Mesodermal cell (in vitro differentiated cells): ENCODE data around the gene PCDHA7.
"Not testable (repeated sequence)": the region's sequence is repeated elsewhere in the genome, so short reads cannot be mapped to it uniquely, and the experiment has no call there.

Source experiments
- H3K27ac ChIP-seq: 2 replicates; pipeline ENCODE4 v1.7.0; 2013; ENCODE audit warnings: mild to moderate bottlenecking, low read depth, low read length, moderate library complexity; ENCODE audit not compliant: severe bottlenecking
- H3K36me3 ChIP-seq: 2 replicates; pipeline ENCODE4 v1.7.1; 2013; ENCODE audit warnings: mild to moderate bottlenecking, low read length, moderate library complexity; ENCODE audit not compliant: control insufficient read depth, insufficient read depth
- H3K4me1 ChIP-seq: one replicate; pipeline ENCODE4 v1.7.1; 2013; ENCODE audit warnings: mild to moderate bottlenecking, low read length; ENCODE audit not compliant: insufficient read depth, control insufficient read depth, poor library complexity, severe bottlenecking
- H3K4me3 ChIP-seq: 2 replicates; pipeline ENCODE4 v1.7.0; 2013; ENCODE audit warnings: low read length, control low read depth, mild to moderate bottlenecking; ENCODE audit not compliant: insufficient read depth, poor library complexity, severe bottlenecking; ENCODE audit errors: extremely low read depth
- H3K9me3 ChIP-seq: 2 replicates; pipeline ENCODE4 v1.7.1; 2013; ENCODE audit warnings: mild to moderate bottlenecking, low read length, moderate library complexity; ENCODE audit not compliant: control insufficient read depth
- WGBS, 2 experiments: methylation state at CpG; one replicate each; pipeline ENCODE4 v1.1.5; 2013; ENCODE audit warnings: missing lambda C conversion rate in 2 of 2; ENCODE audit not compliant: insufficient coverage in 2 of 2; 5-methylcytosine and 5-hydroxymethylcytosine counted together

The PCDHA7 gene

GRCh38 chr5:140870221-140871201 lies 36.4 kb downstream of the PCDHA7 start:
- Histone ChIP-seq H3K9me3 (peaks cover 12% of the 10 kb centered on the region), H3K4me3 (no peak overlapping the region), H3K4me1 (no peaks in the 10 kb centered on the region), H3K27ac (no peak overlapping the region), H3K36me3 (no peaks in the 10 kb centered on the region)
- 96 to 98% methylated on average over 100 to 114 of the region's 114 CpGs for WGBS, 2 experiments

DNA sequence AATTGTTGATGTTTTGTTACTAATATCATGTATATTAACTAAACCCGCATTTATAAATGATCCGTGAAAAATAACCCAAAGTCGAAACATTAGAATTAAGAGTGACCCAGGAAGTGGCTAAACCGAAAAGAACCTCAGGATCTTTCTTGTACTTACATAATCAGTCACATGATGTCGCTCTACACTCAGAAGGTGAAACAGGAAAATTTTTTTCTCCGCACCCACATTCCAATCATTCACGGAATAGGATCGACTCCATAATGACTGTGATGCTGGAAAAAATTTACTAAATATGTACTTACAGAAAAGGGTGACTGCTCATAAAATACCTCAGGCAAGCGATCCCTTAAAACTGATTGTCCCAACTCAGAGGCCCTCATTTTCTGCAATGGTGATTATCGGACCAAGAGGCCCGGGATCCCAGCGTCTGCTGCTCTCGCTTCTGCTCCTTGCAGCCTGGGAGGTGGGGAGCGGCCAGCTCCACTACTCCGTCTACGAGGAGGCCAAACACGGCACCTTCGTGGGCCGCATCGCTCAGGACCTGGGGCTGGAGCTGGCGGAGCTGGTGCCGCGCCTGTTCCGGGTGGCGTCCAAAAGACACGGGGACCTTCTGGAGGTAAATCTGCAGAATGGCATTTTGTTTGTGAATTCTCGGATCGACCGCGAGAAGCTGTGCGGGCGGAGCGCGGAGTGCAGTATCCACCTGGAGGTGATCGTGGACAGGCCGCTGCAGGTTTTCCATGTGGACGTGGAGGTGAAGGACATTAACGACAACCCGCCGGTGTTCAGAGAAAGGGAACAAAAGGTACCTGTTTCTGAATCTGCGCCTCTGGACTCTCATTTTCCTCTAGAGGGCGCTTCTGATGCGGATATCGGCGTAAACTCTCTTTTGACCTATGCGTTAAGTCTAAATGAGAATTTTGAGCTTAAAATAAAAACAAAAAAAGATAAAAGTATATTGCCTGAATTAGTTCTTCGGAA lies 41.3 kb downstream of the PCDHA7 start, which contains the start of gene PCDHA12:
Gene PCDHA12, plus strand, starts transcription at position 224 of the 981 bp plus-strand sequence. Its CDS starts 165 bp downstream, at position 389.
- Histone ChIP-seq H3K9me3 (peaks cover 5% of the 10 kb centered on the region), H3K4me1 (no peaks in the 10 kb centered on the region), H3K4me3 (peak within 1 kb of the TSS; percentile 43), H3K36me3 (peaks cover 16% of the 10 kb centered on the region), H3K27ac (peak within 1 kb of the TSS; percentile 50)
- 48 to 50% methylated on average over 24 to 30 of the region's 47 CpGs for WGBS, 2 experiments

DNA sequence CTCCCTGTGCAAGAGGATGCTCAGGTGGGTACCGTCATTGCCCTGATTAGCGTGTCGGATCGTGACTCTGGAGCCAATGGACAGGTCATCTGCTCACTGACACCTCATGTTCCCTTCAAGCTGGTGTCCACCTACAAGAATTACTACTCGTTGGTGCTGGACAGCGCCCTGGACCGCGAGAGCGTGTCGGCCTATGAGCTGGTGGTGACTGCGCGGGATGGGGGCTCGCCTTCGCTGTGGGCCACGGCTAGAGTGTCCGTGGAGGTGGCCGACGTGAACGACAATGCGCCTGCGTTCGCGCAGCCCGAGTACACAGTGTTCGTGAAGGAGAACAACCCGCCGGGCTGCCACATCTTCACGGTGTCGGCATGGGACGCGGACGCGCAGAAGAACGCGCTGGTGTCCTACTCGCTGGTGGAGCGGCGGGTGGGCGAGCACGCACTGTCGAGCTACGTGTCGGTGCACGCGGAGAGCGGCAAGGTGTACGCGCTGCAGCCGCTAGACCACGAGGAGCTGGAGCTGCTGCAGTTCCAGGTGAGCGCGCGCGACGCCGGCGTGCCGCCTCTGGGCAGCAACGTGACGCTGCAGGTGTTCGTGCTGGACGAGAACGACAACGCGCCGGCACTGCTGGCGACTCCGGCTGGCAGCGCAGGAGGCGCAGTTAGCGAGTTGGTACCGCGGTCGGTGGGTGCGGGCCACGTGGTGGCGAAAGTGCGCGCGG lies 42.6 kb downstream of the PCDHA7 start:
- H3K27ac ChIP-seq, H3K4me3 ChIP-seq, H3K4me1 ChIP-seq, H3K9me3 ChIP-seq: not testable (repeated sequence)
- peaks cover 16% of the 10 kb centered on the region for H3K36me3 ChIP-seq
- 96 to 98% methylated on average over 71 to 75 of the region's 80 CpGs for WGBS, 2 experiments

- H3K4me3 ChIP-seq, result no peak overlapping the region
- no peaks in the 10 kb centered on the region for H3K4me1 ChIP-seq
- WGBS, 2 experiments, result 95 to 97% methylated on average over 35 to 37 of the region's 37 CpGs
These were observed 43.2 kb downstream of the PCDHA7 start for GRCh38 chr5:140877262-140877581.

DNA sequence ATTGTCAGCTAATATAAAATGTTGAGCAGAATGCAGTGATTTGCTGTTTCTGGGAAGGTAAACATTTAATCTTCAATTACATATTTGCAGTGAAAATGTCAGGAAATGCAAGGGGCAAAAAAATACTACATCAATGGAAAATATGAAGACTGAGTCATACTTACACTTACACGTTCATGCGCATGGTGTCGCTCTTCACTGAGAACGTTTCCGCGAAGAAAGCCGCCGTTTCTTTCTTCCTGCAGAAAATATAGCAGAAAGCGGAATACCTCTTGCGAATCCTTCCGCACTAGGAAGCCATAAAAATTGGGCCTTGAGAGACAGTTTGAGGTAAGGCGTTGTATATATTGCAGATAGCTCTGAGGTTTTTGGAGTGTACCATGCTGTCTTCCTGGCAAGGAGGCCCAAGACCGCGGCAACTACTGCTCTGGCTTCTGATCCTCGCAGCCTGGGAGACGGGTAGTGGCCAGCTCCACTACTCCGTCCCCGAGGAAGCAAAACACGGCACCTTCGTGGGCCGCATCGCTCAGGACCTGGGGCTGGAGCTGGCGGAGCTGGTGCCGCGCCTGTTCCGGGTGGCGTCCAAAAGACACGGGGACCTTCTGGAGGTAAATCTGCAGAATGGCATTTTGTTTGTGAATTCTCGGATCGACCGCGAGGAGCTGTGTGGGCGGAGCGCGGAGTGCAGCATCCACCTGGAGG lies 48.0 kb downstream of the PCDHA7 start, which contains the start of gene PCDHA13:
Gene PCDHA13, plus strand, starts transcription at position 236 of the 702 bp plus-strand sequence. Its CDS starts 145 bp downstream, at position 381.
- WGBS, 2 experiments, result 72 to 87% methylated on average over 13 to 19 of the region's 35 CpGs
- H3K9me3 ChIP-seq, result no peaks in the 10 kb centered on the region
- H3K27ac ChIP-seq, result no peak within 1 kb of the TSS
- peak within 1 kb of the TSS; percentile 17 for H3K4me3 ChIP-seq
- no peaks in the 10 kb centered on the region for H3K4me1 ChIP-seq
- H3K36me3 ChIP-seq, result peaks cover 23% of the 10 kb centered on the region

More at GRCh38 chr5:140877262-140877581, 43.2 kb downstream of the PCDHA7 start:
- Histone ChIP-seq H3K27ac (no peak overlapping the region), H3K9me3 (no peaks in the 10 kb centered on the region), H3K36me3 (peaks cover 21% of the 10 kb centered on the region)

DNA sequence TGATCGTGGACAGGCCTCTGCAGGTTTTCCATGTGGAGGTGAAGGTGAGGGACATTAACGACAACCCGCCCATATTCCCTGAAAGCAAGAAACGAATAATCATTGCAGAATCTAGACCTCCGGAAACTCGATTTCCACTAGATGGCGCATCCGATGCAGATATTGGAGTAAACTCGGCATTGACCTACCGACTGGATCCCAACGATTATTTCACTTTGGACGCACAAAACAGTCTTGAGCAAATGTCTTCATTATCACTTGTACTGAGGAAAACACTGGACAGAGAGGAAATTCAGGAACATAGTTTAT lies 48.5 kb downstream of the PCDHA7 start:
- H3K4me1 ChIP-seq, result no peaks in the 10 kb centered on the region
- no peaks in the 10 kb centered on the region for H3K9me3 ChIP-seq
- 60 to 64% methylated on average over 11 to 12 of the region's 12 CpGs for WGBS, 2 experiments
- peak overlapping the region; percentile 17 for H3K4me3 ChIP-seq
- no peak overlapping the region for H3K27ac ChIP-seq
- H3K36me3 ChIP-seq, result peaks cover 18% of the 10 kb centered on the region

DNA sequence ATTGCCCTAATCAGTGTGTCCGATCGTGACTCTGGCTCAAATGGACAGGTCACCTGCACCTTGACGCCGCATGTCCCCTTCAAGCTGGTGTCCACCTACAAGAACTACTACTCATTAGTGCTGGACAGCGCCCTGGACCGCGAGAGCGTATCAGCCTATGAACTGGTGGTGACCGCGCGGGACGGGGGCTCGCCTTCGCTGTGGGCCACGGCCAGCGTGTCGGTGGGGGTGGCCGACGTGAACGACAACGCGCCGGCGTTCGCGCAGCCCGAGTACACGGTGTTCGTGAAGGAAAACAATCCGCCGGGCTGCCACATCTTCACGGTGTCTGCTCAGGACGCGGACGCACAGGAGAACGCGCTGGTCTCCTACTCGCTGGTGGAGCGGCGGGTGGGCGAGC lies 49.3 kb downstream of the PCDHA7 start:
- no peak overlapping the region for H3K27ac ChIP-seq
- no peaks in the 10 kb centered on the region for H3K4me1 ChIP-seq
- WGBS, 2 experiments, result 95 to 97% methylated on average over 33 to 38 of the region's 41 CpGs
- no peaks in the 10 kb centered on the region for H3K9me3 ChIP-seq
- H3K4me3 ChIP-seq, result no peak overlapping the region
- H3K36me3 ChIP-seq, result peaks cover 17% of the 10 kb centered on the region

- Histone ChIP-seq H3K27ac (no peak overlapping the region), H3K4me3 (no peak overlapping the region), H3K36me3 (peaks cover 17% of the 10 kb centered on the region), H3K4me1 (no peaks in the 10 kb centered on the region), H3K9me3 (no peaks in the 10 kb centered on the region)
- 96 to 98% methylated on average over 77 to 78 of the region's 79 CpGs for WGBS, 2 experiments
These were observed 50.0 kb downstream of the PCDHA7 start for GRCh38 chr5:140883927-140884697.
